GM23338 (cell line): ENCODE data around the gene C2. TPM values are rescaled to one million over a fixed set of nuclear protein-coding genes. Genes with fewer than 3 reads are reported as not detected.

ENCODE experiments used
- ATAC-seq: fragments of 200-7000 bp; cut with Tn5 transposase; 3 replicates; pipeline ENCODE4 v1.9.1; 2020
- DNase-seq: peaks from one replicate; pipeline ENCODE4 v3.0.0-alpha.2; 2015; ENCODE audit warnings: low spot score
- H2AFZ ChIP-seq: fragments of 200-600 bp; sonication (generic); 2 replicates; pipeline ENCODE4 v1.8.0; 2016; ENCODE audit warnings: antibody characterized with exemption, mild to moderate bottlenecking, moderate library complexity
- H3F3A ChIP-seq: fragments of 200-600 bp; sonication (generic); replicated peaks from 2 replicates; pipeline ENCODE4 v1.8.0; 2017; ENCODE audit warnings: antibody characterized with exemption, mixed run types, low read depth
- H3K27ac ChIP-seq: fragments of 200-600 bp; sonication (generic); 2 replicates; pipeline ENCODE4 v1.6.1; 2016; ENCODE audit warnings: low read depth
- H3K27me3 ChIP-seq: fragments of 200-600 bp; sonication (generic); 2 replicates; pipeline ENCODE4 v1.8.0; 2016; ENCODE audit warnings: mild to moderate bottlenecking, mixed run types, moderate library complexity; ENCODE audit not compliant: insufficient read depth
- H3K36me3 ChIP-seq: fragments of 200-600 bp; sonication (generic); 2 replicates; pipeline ENCODE4 v1.8.0; 2016; ENCODE audit warnings: mild to moderate bottlenecking; ENCODE audit not compliant: insufficient read depth
- H3K4me1 ChIP-seq: fragments of 200-600 bp; sonication (generic); 2 replicates; pipeline ENCODE4 v1.8.0; 2016; ENCODE audit warnings: mild to moderate bottlenecking, moderate library complexity; ENCODE audit not compliant: insufficient read depth
- H3K4me2 ChIP-seq: fragments of 200-600 bp; sonication (generic); 2 replicates; pipeline ENCODE4 v1.7.1; 2017; ENCODE audit warnings: mixed run types
- H3K4me3 ChIP-seq: fragments of 200-600 bp; sonication (generic); 2 replicates; pipeline ENCODE4 v1.6.1; 2016; ENCODE audit warnings: mixed run types
- H3K79me2 ChIP-seq: fragments of 200-600 bp; sonication (generic); replicated peaks from 2 replicates; pipeline ENCODE4 v1.8.0; 2017; ENCODE audit warnings: mild to moderate bottlenecking; ENCODE audit not compliant: insufficient read depth
- H3K9me2 ChIP-seq: fragments of 200-600 bp; sonication (generic); 2 replicates; pipeline ENCODE4 v1.8.0; 2017; ENCODE audit not compliant: insufficient read depth
- H4K20me1 ChIP-seq: fragments of 200-600 bp; sonication (generic); replicated peaks from 2 replicates; pipeline ENCODE4 v1.8.0; 2017; ENCODE audit warnings: mild to moderate bottlenecking; ENCODE audit not compliant: insufficient read depth
- H3K27ac Mint-ChIP-seq: 2 replicates; pipeline ENCODE4 v1.8.0; 2020; ENCODE audit warnings: inconsistent platforms, mild to moderate bottlenecking, moderate library complexity, mixed read lengths
- H3K27me3 Mint-ChIP-seq: 3 replicates; pipeline ENCODE4 v1.8.0; 2022; ENCODE audit warnings: low read depth, mild to moderate bottlenecking, moderate library complexity, mixed read lengths, inconsistent platforms; ENCODE audit not compliant: insufficient read depth, poor library complexity
- H3K36me3 Mint-ChIP-seq: 3 replicates; pipeline ENCODE4 v1.8.0; 2021; ENCODE audit warnings: low read depth, mild to moderate bottlenecking, inconsistent platforms, moderate library complexity, mixed read lengths
- H3K4me1 Mint-ChIP-seq: 3 replicates; pipeline ENCODE4 v1.8.0; 2020; ENCODE audit warnings: mild to moderate bottlenecking, inconsistent platforms, mixed read lengths
- H3K4me3 Mint-ChIP-seq: 3 replicates; pipeline ENCODE4 v1.8.0; 2021; ENCODE audit warnings: moderate library complexity, mild to moderate bottlenecking, inconsistent platforms, mixed read lengths
- H3K9me3 Mint-ChIP-seq: 3 replicates; pipeline ENCODE4 v1.8.0; 2020; ENCODE audit warnings: moderate library complexity, mild to moderate bottlenecking, inconsistent platforms, mixed read lengths
- CREB1 ChIP-seq: fragments of 250-450 bp; sonication (Bioruptor Pico); IDR thresholded peaks from 2 replicates; pipeline ENCODE4 v1.5.0; 2020; ENCODE audit warnings: low read depth, mild to moderate bottlenecking, moderate library complexity
- CTCF ChIP-seq, 2 experiments: fragments of 200-600 bp in 1 of 2; sonication (generic) in 1 of 2; conservative IDR thresholded peaks; 2 replicates each; pipeline versions ENCODE4 v1.5.1 to v1.6.1; 2016 to 2017; ENCODE audit warnings: antibody characterized with exemption in 2 of 2, low read depth in 2 of 2, mild to moderate bottlenecking in 2 of 2, moderate library complexity in 1 of 2
- ETS1 ChIP-seq: IDR thresholded peaks from 2 replicates; pipeline ENCODE4 v1.6.1; 2016; ENCODE audit warnings: antibody characterized with exemption
- EZH2phosphoT487 ChIP-seq: fragments of 200-600 bp; sonication (generic); IDR thresholded peaks from one replicate; pipeline ENCODE4 v1.8.1; 2018; ENCODE audit warnings: antibody characterized with exemption; ENCODE audit not compliant: unreplicated experiment
- JUNB ChIP-seq: IDR thresholded peaks from one replicate; pipeline ENCODE4 v1.6.1; 2016; ENCODE audit warnings: antibody characterized with exemption; ENCODE audit not compliant: unreplicated experiment
- NANOG ChIP-seq: IDR thresholded peaks from 2 replicates; pipeline ENCODE4 v1.6.1; 2016; ENCODE audit warnings: antibody characterized with exemption, borderline replicate concordance
- POLR2AphosphoS5 ChIP-seq: IDR thresholded peaks from 2 replicates; pipeline ENCODE4 v1.6.1; 2016; ENCODE audit warnings: antibody characterized with exemption, low read depth
- STAT1 ChIP-seq: IDR thresholded peaks from one replicate; pipeline ENCODE4 v1.6.1; 2016; ENCODE audit warnings: antibody characterized with exemption; ENCODE audit not compliant: unreplicated experiment
- ZNF114 ChIP-seq: fragments of 250-450 bp; sonication (Bioruptor Pico); IDR thresholded peaks from 2 replicates; pipeline ENCODE4 v1.5.0; 2020; ENCODE audit warnings: mild to moderate bottlenecking, moderate library complexity
- ZNF331 ChIP-seq: fragments of 250-450 bp; sonication (Bioruptor Pico); IDR thresholded peaks from 2 replicates; pipeline ENCODE4 v1.5.0; 2020; ENCODE audit warnings: low read depth, mild to moderate bottlenecking, moderate library complexity
- polyA plus RNA-seq: library from polyadenylated mRNA; unstranded; fragments of >200 nt; fragmentation: Nextera tagmentation; extraction: Ambion mirVana; gene quantifications from 2 replicates; pipeline ENCODE4 v1.2.1, GENCODE V29; 2016
- total RNA-seq: library from RNA; depleted of rRNA; stranded (reverse); fragments of >200 nt; shearing (Covaris generic); gene quantifications from 2 replicates; pipeline ENCODE4 v1.2.3, GENCODE V29; 2014
- TF ChIP-seq, protein P1 (sequence below): IDR thresholded peaks from one replicate; pipeline ENCODE4 v1.6.1; 2018; ENCODE audit warnings: antibody characterized with exemption; ENCODE audit not compliant: unreplicated experiment

C2 gene
- total and polyA plus RNA-seq, 2 experiments from 2014 or later = 0.16 to 1.7 TPM

DNA sequence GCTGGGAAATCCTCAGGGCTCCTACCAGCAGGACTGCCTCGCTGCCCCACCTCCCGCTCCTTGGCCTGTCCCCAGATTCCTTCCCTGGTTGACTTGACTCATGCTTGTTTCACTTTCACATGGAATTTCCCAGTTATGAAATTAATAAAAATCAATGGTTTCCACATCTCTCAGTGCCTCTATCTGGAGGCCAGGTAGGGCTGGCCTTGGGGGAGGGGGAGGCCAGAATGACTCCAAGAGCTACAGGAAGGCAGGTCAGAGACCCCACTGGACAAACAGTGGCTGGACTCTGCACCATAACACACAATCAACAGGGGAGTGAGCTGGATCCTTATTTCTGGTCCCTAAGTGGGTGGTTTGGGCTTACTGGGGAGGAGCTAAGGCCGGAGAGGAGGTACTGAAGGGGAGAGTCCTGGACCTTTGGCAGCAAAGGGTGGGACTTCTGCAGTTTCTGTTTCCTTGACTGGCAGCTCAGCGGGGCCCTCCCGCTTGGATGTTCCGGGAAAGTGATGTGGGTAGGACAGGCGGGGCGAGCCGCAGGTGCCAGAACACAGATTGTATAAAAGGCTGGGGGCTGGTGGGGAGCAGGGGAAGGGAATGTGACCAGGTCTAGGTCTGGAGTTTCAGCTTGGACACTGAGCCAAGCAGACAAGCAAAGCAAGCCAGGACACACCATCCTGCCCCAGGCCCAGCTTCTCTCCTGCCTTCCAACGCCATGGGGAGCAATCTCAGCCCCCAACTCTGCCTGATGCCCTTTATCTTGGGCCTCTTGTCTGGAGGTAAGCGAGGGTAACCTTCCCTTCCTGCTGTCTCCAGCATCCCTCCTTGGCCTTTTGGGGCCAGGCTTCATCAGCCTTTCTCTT, 18.2 kb downstream of the C2 start, which contains the start of gene CFB:
Gene CFB (plus strand): TSS at position 589 of the 863 bp plus-strand sequence. CDS start 127 bp downstream, at position 716.
- DNase-seq (peak; percentile 46), ATAC-seq (peak; percentile 78)
- H2AFZ ChIP-seq = no peak within 1 kb of the TSS
- no peaks in the 10 kb centered on the region for H3K79me2 ChIP-seq
- no peak within 1 kb of the TSS for H3K4me3 ChIP-seq
- Mint-ChIP-seq H3K4me3 (no peak within 1 kb of the TSS; the same call in 2 of the 3 replicates), H3K9me3 (peaks cover 3% of the 10 kb centered on the region; the same call in 1 of the 3 replicates), H3K27ac (no peak within 1 kb of the TSS), H3K27me3 (peaks cover 26% of the 10 kb centered on the region), H3K36me3 (no peaks in the 10 kb centered on the region; the same call in 2 of the 3 replicates), H3K4me1 (peaks cover under 1% of the 10 kb centered on the region)
- no peaks in the 10 kb centered on the region for H3K9me2 ChIP-seq
- no peaks in the 10 kb centered on the region for H3K27me3 ChIP-seq
- H3K36me3 ChIP-seq = no peaks in the 10 kb centered on the region
- H3K27ac ChIP-seq = no peak within 1 kb of the TSS
- H4K20me1 ChIP-seq = no peaks in the 10 kb centered on the region
- TF ChIP-seq ZNF331 (CRISPR knock-in tag) (no peak), CTCF (conservative IDR thresholded peaks at IDR 0.05; ENCODE audit: low read depth in 2 of 2) (no peak), POLR2AphosphoS5 (no peak), NANOG (no peak)
- TF ChIP-seq, protein P1, sequence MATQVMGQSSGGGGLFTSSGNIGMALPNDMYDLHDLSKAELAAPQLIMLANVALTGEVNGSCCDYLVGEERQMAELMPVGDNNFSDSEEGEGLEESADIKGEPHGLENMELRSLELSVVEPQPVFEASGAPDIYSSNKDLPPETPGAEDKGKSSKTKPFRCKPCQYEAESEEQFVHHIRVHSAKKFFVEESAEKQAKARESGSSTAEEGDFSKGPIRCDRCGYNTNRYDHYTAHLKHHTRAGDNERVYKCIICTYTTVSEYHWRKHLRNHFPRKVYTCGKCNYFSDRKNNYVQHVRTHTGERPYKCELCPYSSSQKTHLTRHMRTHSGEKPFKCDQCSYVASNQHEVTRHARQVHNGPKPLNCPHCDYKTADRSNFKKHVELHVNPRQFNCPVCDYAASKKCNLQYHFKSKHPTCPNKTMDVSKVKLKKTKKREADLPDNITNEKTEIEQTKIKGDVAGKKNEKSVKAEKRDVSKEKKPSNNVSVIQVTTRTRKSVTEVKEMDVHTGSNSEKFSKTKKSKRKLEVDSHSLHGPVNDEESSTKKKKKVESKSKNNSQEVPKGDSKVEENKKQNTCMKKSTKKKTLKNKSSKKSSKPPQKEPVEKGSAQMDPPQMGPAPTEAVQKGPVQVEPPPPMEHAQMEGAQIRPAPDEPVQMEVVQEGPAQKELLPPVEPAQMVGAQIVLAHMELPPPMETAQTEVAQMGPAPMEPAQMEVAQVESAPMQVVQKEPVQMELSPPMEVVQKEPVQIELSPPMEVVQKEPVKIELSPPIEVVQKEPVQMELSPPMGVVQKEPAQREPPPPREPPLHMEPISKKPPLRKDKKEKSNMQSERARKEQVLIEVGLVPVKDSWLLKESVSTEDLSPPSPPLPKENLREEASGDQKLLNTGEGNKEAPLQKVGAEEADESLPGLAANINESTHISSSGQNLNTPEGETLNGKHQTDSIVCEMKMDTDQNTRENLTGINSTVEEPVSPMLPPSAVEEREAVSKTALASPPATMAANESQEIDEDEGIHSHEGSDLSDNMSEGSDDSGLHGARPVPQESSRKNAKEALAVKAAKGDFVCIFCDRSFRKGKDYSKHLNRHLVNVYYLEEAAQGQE = no peak
- no peak within 1 kb of the TSS for H3K4me2 ChIP-seq
- no peaks in the 10 kb centered on the region for H3K4me1 ChIP-seq
- H3F3A ChIP-seq = no peaks in the 10 kb centered on the region

- H3K27ac Mint-ChIP-seq = no peak overlapping the region
- Histone ChIP-seq H4K20me1 (no peaks in the 10 kb centered on the region), H3F3A (no peaks in the 10 kb centered on the region), H3K4me3 (no peak overlapping the region), H3K9me2 (no peaks in the 10 kb centered on the region), H3K27me3 (no peaks in the 10 kb centered on the region), H3K4me2 (no peak overlapping the region), H3K79me2 (no peaks in the 10 kb centered on the region), H3K27ac (no peak overlapping the region), H2AFZ (no peak overlapping the region), H3K36me3 (no peaks in the 10 kb centered on the region), H3K4me1 (no peaks in the 10 kb centered on the region)
- H3K9me3 Mint-ChIP-seq = peaks cover 3% of the 10 kb centered on the region; the same call in 1 of the 3 replicates
- no peak for ATAC-seq
- no peak overlapping the region; the same call in 2 of the 3 replicates for H3K4me3 Mint-ChIP-seq
- H3K36me3 Mint-ChIP-seq = peaks cover 3% of the 10 kb centered on the region
- peaks cover 26% of the 10 kb centered on the region for H3K27me3 Mint-ChIP-seq
- H3K4me1 Mint-ChIP-seq = no peaks in the 10 kb centered on the region; the same call in 1 of the 3 replicates
- DNase-seq = no peak
- no peak for TF ChIP-seq JUNB
- no peak for TF ChIP-seq ZNF331 (CRISPR knock-in tag)
- TF ChIP-seq ETS1 = no peak
- no peak for TF ChIP-seq POLR2AphosphoS5
- TF ChIP-seq CREB1 (CRISPR knock-in tag) = no peak
- TF ChIP-seq ZNF114 (CRISPR knock-in tag) = no peak
- no peak for TF ChIP-seq STAT1
- no peak for TF ChIP-seq CTCF (conservative IDR thresholded peaks at IDR 0.05; ENCODE audit: low read depth in 2 of 2)
- TF ChIP-seq EZH2phosphoT487 = no peak
Observed at GRCh38 chr6:31946370-31946885, 18.9 kb downstream of the C2 start.
